ENCODE results near the gene RAP1A.

- TF ChIP-seq CTCF (IDR thresholded peaks at IDR 0.05; ENCODE audit: low read length) (no peak), EZH2 (IDR thresholded peaks at IDR 0.05; ENCODE audit: borderline replicate concordance, low read length) (no peak)
Measured at GRCh38 chr1:111602974-111603373, 16.6 kb upstream of the RAP1A start.

Data from OCI-LY1 (cell line).